PC-9 (cell line): ENCODE data around the gene HEG1. TPM values are rescaled to one million over a fixed set of nuclear protein-coding genes. Genes with fewer than 3 reads are reported as not detected.

Experiments
- BruUV-seq: library from RNA; stranded (reverse); fragments of 400-500 nt; replicated peaks from 2 replicates; lab custom pipeline; 2021; lab: Mats Ljungman, UMichigan
- CTCF ChIA-PET: fragments of 300-600 bp; sonication (Branson Sonifier 250); formaldehyde crosslinking; loops from one replicate; lab custom pipeline; 2022; ENCODE audit warnings: antibody characterized with exemption; lab: Charles Lee
- POLR2A ChIA-PET: fragments of 300-600 bp; sonication (Branson Sonifier 250); formaldehyde crosslinking; loops from one replicate; lab custom pipeline; 2022; ENCODE audit warnings: antibody characterized with exemption; ENCODE audit not compliant: unreplicated experiment; lab: Charles Lee
- DNase-seq, 2 experiments: peaks; one replicate each; pipeline versions ENCODE4 v3.0.0 to v3.0.0-alpha.2; 2015 to 2022; ENCODE audit warnings: mixed read lengths in 1 of 2
- H2AFZ ChIP-seq: fragments of 200-600 bp; sonication (generic); 2 replicates; pipeline ENCODE4 v1.8.1; 2017; ENCODE audit warnings: antibody characterized with exemption
- H3F3A ChIP-seq: fragments of 200-600 bp; sonication (generic); 2 replicates; pipeline ENCODE4 v1.8.1; 2017; ENCODE audit warnings: antibody characterized with exemption, mild to moderate bottlenecking, low read depth; ENCODE audit not compliant: insufficient read depth
- H3K27ac ChIP-seq: fragments of 200-600 bp; sonication (generic); 2 replicates; pipeline ENCODE4 v1.6.1; 2016; ENCODE audit warnings: mixed run types
- H3K27me3 ChIP-seq: fragments of 200-600 bp; sonication (generic); 2 replicates; pipeline ENCODE4 v1.6.1; 2016; ENCODE audit warnings: low read depth, mixed run types; ENCODE audit not compliant: insufficient read depth
- H3K36me3 ChIP-seq: fragments of 200-600 bp; sonication (generic); 2 replicates; pipeline ENCODE4 v1.6.1; 2016; ENCODE audit warnings: low read depth, mixed run types
- H3K4me1 ChIP-seq: fragments of 200-600 bp; sonication (generic); replicated peaks from 2 replicates; pipeline ENCODE4 v1.6.1; 2016; ENCODE audit warnings: mixed run types; ENCODE audit not compliant: insufficient read depth
- H3K4me2 ChIP-seq: fragments of 200-600 bp; sonication (generic); 2 replicates; pipeline ENCODE4 v1.6.1; 2017; ENCODE audit warnings: mixed run types
- H3K4me3 ChIP-seq: fragments of 200-600 bp; sonication (generic); 2 replicates; pipeline ENCODE4 v1.6.1; 2016; ENCODE audit warnings: mixed run types
- H3K79me2 ChIP-seq: fragments of 200-600 bp; sonication (generic); 2 replicates; pipeline ENCODE4 v1.6.1; 2017; ENCODE audit warnings: low read depth, mixed run types
- H3K9me2 ChIP-seq: fragments of 200-600 bp; sonication (generic); 2 replicates; pipeline ENCODE4 v1.8.1; 2017; ENCODE audit warnings: mild to moderate bottlenecking; ENCODE audit not compliant: insufficient read depth
- H3K9me3 ChIP-seq: fragments of 200-600 bp; sonication (generic); 2 replicates; pipeline ENCODE4 v1.8.1; 2016; ENCODE audit warnings: low read depth; ENCODE audit not compliant: insufficient read depth
- H4K20me1 ChIP-seq: fragments of 200-600 bp; sonication (generic); 2 replicates; pipeline ENCODE4 v1.8.1; 2017; ENCODE audit not compliant: insufficient read depth
- EZH2 ChIP-seq: fragments of 200-600 bp; sonication (generic); IDR thresholded peaks from 2 replicates; pipeline ENCODE4 v1.8.0; 2017; ENCODE audit warnings: antibody characterized with exemption, low read depth
- intact Hi-C: fragments of 100-400 bp; cut with micrococcal nuclease; formaldehyde crosslinking; loops from one replicate; pipeline ENCODE4 v1.10.0; 2022; ENCODE audit not compliant: unreplicated experiment
- total RNA-seq: library from RNA; stranded (reverse); gene quantifications from 2 replicates; pipeline ENCODE4 v1.2.3, GENCODE V29; 2021
- TF ChIP-seq, protein P1 (sequence below): fragments of 200-600 bp; sonication (generic); conservative IDR thresholded peaks from 2 replicates; pipeline ENCODE4 v1.6.1; 2017; ENCODE audit warnings: mixed run types, antibody characterized with exemption, mild to moderate bottlenecking, moderate library complexity

HEG1 gene
- total RNA-seq, 1 experiment from 2014 or later = 33.5 TPM

GRCh38 chr3:124973290-124973689, 82.5 kb downstream of the HEG1 start:
- no peaks in the 10 kb centered on the region for H3K36me3 ChIP-seq

GRCh38 chr3:124972457-124972856, 83.3 kb downstream of the HEG1 start:
- H3K9me2 ChIP-seq = no peaks in the 10 kb centered on the region
- no peak overlapping the region for H3K4me3 ChIP-seq
- intact Hi-C loops = no loop called here
- H3K4me1 ChIP-seq = no peaks in the 10 kb centered on the region
- H3K36me3 ChIP-seq = no peaks in the 10 kb centered on the region
- H3K27me3 ChIP-seq = no peaks in the 10 kb centered on the region
- ChIA-PET POLR2A (no interaction called here), CTCF (interaction anchor here (0.6 kb wide), 1 partner anchor 657 kb away, joined by 6 read pairs; no protein-coding TSS in a partner anchor)
- no peaks in the 10 kb centered on the region for H3F3A ChIP-seq
- no peaks in the 10 kb centered on the region for H3K9me3 ChIP-seq
- no peak for DNase-seq
- no peak overlapping the region for H3K4me2 ChIP-seq
- no peak for TF ChIP-seq EZH2
- TF ChIP-seq, protein P1, sequence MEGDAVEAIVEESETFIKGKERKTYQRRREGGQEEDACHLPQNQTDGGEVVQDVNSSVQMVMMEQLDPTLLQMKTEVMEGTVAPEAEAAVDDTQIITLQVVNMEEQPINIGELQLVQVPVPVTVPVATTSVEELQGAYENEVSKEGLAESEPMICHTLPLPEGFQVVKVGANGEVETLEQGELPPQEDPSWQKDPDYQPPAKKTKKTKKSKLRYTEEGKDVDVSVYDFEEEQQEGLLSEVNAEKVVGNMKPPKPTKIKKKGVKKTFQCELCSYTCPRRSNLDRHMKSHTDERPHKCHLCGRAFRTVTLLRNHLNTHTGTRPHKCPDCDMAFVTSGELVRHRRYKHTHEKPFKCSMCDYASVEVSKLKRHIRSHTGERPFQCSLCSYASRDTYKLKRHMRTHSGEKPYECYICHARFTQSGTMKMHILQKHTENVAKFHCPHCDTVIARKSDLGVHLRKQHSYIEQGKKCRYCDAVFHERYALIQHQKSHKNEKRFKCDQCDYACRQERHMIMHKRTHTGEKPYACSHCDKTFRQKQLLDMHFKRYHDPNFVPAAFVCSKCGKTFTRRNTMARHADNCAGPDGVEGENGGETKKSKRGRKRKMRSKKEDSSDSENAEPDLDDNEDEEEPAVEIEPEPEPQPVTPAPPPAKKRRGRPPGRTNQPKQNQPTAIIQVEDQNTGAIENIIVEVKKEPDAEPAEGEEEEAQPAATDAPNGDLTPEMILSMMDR = no peak
- BruUV-seq = no TSS peak
- H4K20me1 ChIP-seq = no peaks in the 10 kb centered on the region
- no peak overlapping the region for H2AFZ ChIP-seq
- H3K79me2 ChIP-seq = no peaks in the 10 kb centered on the region
- no peak overlapping the region for H3K27ac ChIP-seq

More at GRCh38 chr3:124973290-124973689, 82.5 kb downstream of the HEG1 start:
- no peaks in the 10 kb centered on the region for H3K9me2 ChIP-seq
- H3K27ac ChIP-seq = no peak overlapping the region
- TF ChIP-seq EZH2 = no peak
- TF ChIP-seq, protein P1 = no peak
- H3K9me3 ChIP-seq = no peaks in the 10 kb centered on the region
- H3K4me3 ChIP-seq = no peak overlapping the region
- BruUV-seq = no TSS peak
- POLR2A ChIA-PET = no interaction called here
- intact Hi-C loops = no loop called here
- H3K4me1 ChIP-seq = no peaks in the 10 kb centered on the region
- H3K79me2 ChIP-seq = no peaks in the 10 kb centered on the region
- no peak overlapping the region for H3K4me2 ChIP-seq
- H4K20me1 ChIP-seq = no peaks in the 10 kb centered on the region
- H3K27me3 ChIP-seq = no peaks in the 10 kb centered on the region
- DNase-seq = no peak
- CTCF ChIA-PET = no interaction called here
- no peaks in the 10 kb centered on the region for H3F3A ChIP-seq
- H2AFZ ChIP-seq = no peak overlapping the region

DNA sequence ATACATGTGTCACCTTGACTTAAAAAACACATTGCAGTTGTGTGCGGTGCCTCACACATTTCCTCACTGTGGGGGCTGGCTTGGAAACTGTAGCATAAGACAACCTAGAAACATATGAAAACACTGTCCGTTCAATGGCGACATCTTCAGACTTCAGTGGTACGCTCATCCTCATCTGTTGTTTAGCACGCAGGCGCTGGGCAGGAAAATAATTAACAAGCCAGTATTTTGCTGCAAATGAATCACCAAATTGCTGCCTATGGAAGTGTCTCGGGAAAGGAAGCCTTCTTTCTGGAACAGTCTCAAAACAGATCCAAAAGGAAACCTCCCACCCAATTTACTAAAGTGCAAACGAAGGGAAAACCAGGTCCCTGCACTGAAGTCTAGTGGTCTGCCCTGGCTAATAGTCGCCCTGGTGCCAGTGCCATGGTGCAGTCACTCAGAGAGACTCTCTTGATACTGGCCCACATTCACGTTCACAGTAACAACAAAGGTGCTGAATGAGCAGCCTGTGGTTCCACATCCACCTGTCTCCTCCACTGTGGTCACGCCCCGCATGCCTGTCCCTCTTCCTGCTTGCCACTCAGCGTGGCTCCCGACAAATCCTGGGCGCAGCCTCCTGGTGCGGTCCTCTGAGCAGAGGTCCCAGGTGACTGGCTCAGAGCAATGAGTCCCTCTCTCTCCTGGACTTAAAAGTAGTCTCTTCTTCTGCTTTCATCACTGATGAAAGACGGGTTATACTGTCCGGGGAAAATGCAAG, 85.7 kb downstream of the HEG1 start:
- H3K9me2 ChIP-seq = no peaks in the 10 kb centered on the region
- POLR2A ChIA-PET = no interaction called here
- no peaks in the 10 kb centered on the region for H3K36me3 ChIP-seq
- H3K27ac ChIP-seq = no peak overlapping the region
- no peak for TF ChIP-seq EZH2
- TF ChIP-seq, protein P1 = no peak
- no peak overlapping the region for H2AFZ ChIP-seq
- no peak for DNase-seq
- no peaks in the 10 kb centered on the region for H3K9me3 ChIP-seq
- H4K20me1 ChIP-seq = no peaks in the 10 kb centered on the region
- H3K4me3 ChIP-seq = no peak overlapping the region
- no peaks in the 10 kb centered on the region for H3K27me3 ChIP-seq
- intact Hi-C loops = no loop called here
- no peaks in the 10 kb centered on the region for H3F3A ChIP-seq
- CTCF ChIA-PET = no interaction called here
- H3K4me1 ChIP-seq = no peaks in the 10 kb centered on the region
- no peak overlapping the region for H3K4me2 ChIP-seq
- H3K79me2 ChIP-seq = no peaks in the 10 kb centered on the region
- BruUV-seq = no TSS peak
